Naive thymus-derived CD8-positive, alpha-beta T cell (primary cell): ENCODE results near the gene GLUL. TPM values are rescaled to one million over a fixed set of nuclear protein-coding genes. Genes with fewer than 3 reads are reported as not detected.
"Not testable (repeated sequence)": the region's sequence is repeated elsewhere in the genome, so short reads cannot be mapped to it uniquely, and the experiment has no call there.

ENCODE experiments used
- ATAC-seq, 2 donors: fragments of 150-1000 bp; cut with Tn5 transposase in 1 of 2; sonication (Bioruptor Pico), chemical (Tn5 transposase) in 1 of 2; 1 replicate in 1 of 2; 2 replicates in 1 of 2; pipeline ENCODE4 v1.10.0; 2021; ENCODE audit warnings: mild to moderate bottlenecking in 2 of 2, moderate library complexity in 2 of 2
- POLR2A ChIA-PET: fragments of 350-600 bp; sonication (Branson Sonifier 250); formaldehyde crosslinking; loops from one replicate; lab custom pipeline; 2021; ENCODE audit warnings: antibody characterized with exemption; lab: Charles Lee
- DNase-seq, 10 donors: peaks; one replicate each; pipeline versions ENCODE4 v3.0.0 to v3.0.0-alpha.2; 2020 to 2022
- H3K27ac Mint-ChIP-seq, 10 donors: one replicate each; pipeline ENCODE4 v1.8.0; 2020 to 2022; ENCODE audit warnings: mild to moderate bottlenecking in 10 of 10, mixed read lengths in 10 of 10, moderate library complexity in 4 of 10, inconsistent platforms in 1 of 10
- H3K27me3 Mint-ChIP-seq, 5 donors: one replicate each; pipeline ENCODE4 v1.8.0; 2021 to 2022; ENCODE audit warnings: mixed read lengths in 5 of 5
- H3K36me3 Mint-ChIP-seq, 3 donors: one replicate each; pipeline ENCODE4 v1.8.0; 2020 to 2022; ENCODE audit warnings: mixed read lengths in 3 of 3, mild to moderate bottlenecking in 2 of 3, inconsistent platforms in 1 of 3
- H3K4me1 Mint-ChIP-seq, 4 donors: one replicate each; pipeline ENCODE4 v1.8.0; 2021 to 2022; ENCODE audit warnings: mixed read lengths in 4 of 4
- H3K4me3 Mint-ChIP-seq, 10 donors: one replicate each; pipeline ENCODE4 v1.8.0; 2020 to 2022; ENCODE audit warnings: mild to moderate bottlenecking in 10 of 10, mixed read lengths in 10 of 10, moderate library complexity in 6 of 10, inconsistent platforms in 1 of 10
- H3K9me3 Mint-ChIP-seq, 9 donors: one replicate each; pipeline ENCODE4 v1.8.0; 2020 to 2022; ENCODE audit warnings: mixed read lengths in 9 of 9, mild to moderate bottlenecking in 3 of 9, inconsistent platforms in 1 of 9, moderate library complexity in 1 of 9
- polyA plus RNA-seq, 3 donors: library from polyadenylated mRNA; unstranded; fragments of 300-500 nt; fragmentation: Illumina TruSeq; gene quantifications; one replicate each; pipeline ENCODE4 v1.2.3, GENCODE V29; 2021
- total RNA-seq, 8 experiments: library from RNA in 2 of 8; stranded (reverse) in 2 of 8; gene quantifications; one replicate each; pipeline ENCODE4 v1.2.3 and lab custom pipeline; 2021 to 2026

GLUL gene
- total and polyA plus RNA-seq, 5 experiments from 2014 or later: 4.8 to 38.1 (median 10.2) TPM

DNA sequence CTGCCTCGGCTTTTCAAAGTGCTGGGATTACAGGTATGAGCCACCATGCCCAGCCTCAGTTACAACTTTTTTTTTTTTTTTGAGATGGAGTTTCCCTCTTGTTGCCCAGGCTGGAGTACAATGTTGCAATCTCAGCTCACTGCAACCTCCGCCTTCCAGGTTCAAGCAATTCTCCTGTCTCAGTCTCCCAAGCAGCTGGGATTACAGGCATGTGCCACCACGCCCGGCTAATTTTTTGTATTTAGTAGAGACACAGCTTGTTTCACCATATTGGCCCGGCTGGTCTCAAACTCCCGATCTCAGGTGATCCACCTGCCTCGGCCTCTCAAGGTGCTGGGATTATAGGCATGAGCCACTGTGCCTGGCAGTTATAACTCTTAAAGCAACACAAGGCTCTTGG lies 11.8 kb downstream of the GLUL start:
- H3K27ac Mint-ChIP-seq: peak overlapping the region in 1 of 10 donors; percentile 55
- H3K9me3 Mint-ChIP-seq, H3K27me3 Mint-ChIP-seq, H3K36me3 Mint-ChIP-seq, H3K4me3 Mint-ChIP-seq, ATAC-seq, H3K4me1 Mint-ChIP-seq, DNase-seq, POLR2A ChIA-PET: not testable (repeated sequence)

DNA sequence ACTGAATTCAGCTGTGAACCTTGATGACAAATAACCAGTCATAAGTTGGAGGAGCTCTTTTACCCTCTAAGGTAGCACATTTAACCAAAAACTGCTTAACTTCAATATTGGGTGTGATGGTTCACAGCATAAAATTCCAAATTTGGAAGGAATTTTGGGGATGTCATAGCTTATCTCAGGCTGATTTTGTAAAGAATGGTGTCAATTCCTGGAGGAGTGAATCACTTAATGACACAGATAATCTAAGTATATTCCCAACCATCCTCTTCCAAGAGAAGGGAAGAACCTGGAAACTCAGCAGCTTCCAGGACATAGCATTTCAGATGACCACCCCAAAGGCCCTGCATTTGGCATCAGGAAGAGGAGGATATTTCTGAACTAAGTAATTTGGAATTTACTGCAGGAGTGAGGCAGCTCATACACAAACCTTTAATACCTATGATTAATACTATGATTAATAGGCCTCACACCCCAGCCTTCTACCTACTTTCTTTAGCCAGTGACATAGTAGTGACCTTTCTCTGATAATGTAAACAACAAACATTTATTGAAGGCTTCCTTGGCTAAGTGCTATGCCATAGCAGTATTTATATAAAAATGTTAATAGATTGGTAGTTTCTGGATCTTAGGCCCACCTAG lies 14.5 kb downstream of the GLUL start:
- ATAC-seq (no peak), DNase-seq (no peak)
- Mint-ChIP-seq H3K27ac (no peak overlapping the region), H3K4me1 (no peaks in the 10 kb centered on the region), H3K9me3 (no peaks in the 10 kb centered on the region), H3K36me3 (no peaks in the 10 kb centered on the region), H3K4me3 (no peak overlapping the region), H3K27me3 (no peaks in the 10 kb centered on the region)
- POLR2A ChIA-PET: no interaction called here

DNA sequence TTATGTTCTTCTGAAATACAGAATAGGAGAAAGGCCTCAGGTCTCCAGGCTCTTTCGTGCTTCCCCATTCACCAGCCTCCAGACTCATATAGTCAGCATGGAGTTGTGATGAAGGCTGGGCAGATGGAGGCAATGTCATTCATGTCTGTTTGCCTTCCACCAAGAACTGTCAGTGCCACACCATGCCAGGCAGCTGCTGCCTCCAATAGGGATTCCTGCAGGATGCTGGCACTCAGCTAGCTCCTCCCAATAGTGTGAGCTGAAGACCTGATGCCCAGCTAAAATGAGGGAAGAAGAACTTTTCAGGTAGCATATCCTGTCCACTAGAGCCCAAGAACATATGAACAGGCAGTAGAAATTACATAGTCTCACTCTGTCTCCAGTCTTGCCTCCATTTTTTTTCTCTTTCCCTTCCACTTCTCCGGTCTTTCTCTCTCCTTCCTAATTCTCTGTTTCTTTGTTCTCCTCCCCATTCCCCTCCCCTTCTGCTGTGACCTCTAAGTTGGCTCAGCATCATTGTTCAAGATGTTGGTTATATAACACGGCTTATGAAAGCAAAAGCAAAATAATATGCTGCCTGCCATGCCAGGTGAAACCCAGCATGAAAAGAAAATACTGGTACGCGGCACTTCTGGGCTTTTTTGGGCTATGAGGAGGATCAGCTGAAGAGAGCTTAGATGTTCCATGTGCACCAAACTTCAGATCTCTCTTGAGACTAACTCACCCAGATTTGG lies 17.3 kb downstream of the GLUL start:
- Mint-ChIP-seq H3K27ac (no peak overlapping the region), H3K36me3 (no peaks in the 10 kb centered on the region), H3K9me3 (no peaks in the 10 kb centered on the region), H3K27me3 (no peaks in the 10 kb centered on the region), H3K4me3 (no peak overlapping the region), H3K4me1 (no peaks in the 10 kb centered on the region)
- POLR2A ChIA-PET: no interaction called here
- DNase-seq: no peak
- no peak for ATAC-seq

DNA sequence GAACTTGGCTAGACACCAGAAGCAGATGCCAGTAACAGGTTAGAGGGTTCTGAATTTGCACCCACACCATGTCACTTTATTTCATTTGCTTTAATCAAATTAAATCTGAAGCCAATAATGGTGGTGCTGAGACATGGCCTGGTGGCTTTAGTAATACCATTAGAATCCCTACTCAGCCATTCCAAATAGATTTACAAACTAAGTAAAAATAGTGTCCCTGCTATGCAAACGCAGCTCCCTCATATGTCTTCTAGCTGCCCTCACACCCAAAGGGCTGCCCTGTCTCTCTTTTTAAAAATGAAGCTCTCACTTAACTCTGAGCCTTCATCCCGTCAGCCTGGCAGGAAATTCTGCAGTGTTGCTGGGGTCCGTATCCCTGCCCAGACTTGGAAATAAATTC lies 21.1 kb downstream of the GLUL start:
- H3K27me3 Mint-ChIP-seq: peaks cover 0 to 5% (median 4%) of the 10 kb centered on the region in 5 donors

DNA sequence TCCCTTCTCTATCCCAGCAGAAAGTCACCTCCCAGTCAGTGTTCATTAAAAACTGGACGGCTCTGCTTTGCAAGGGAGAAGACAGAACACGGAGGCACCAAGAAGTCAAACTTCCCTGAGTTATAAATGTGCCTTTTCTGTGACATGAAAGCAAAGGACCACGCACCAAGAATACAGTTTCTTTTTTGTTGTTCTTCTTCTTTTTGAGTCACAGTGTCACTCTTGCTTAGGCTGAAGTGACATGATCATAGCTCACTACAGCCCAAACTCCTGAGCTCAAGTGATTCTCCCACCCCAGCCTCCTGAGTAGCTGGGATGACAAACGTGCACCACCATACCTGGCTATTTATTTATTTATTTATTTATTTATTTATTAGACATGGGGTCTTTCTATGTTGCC lies 22.7 kb downstream of the GLUL start:
- POLR2A ChIA-PET: no interaction called here
- Mint-ChIP-seq H3K4me1 (peaks cover 0 to 3% (median 0%) of the 10 kb centered on the region in 4 donors), H3K27me3 (peaks cover 0 to 7% (median 4%) of the 10 kb centered on the region in 5 donors), H3K27ac (no peak overlapping the region), H3K4me3 (no peak overlapping the region), H3K9me3 (peaks cover 0 to 2% (median 0%) of the 10 kb centered on the region in 9 donors), H3K36me3 (no peaks in the 10 kb centered on the region)
- ATAC-seq (no peak), DNase-seq (no peak)

More for the DNA sequence above, 21.1 kb downstream of the GLUL start:
- H3K27ac Mint-ChIP-seq: no peak overlapping the region
- ATAC-seq: no peak
- H3K4me1 Mint-ChIP-seq: peaks cover 0 to 3% (median 0%) of the 10 kb centered on the region in 4 donors
- H3K9me3 Mint-ChIP-seq: peaks cover 0 to 2% (median 0%) of the 10 kb centered on the region in 9 donors
- DNase-seq: no peak
- no peaks in the 10 kb centered on the region for H3K36me3 Mint-ChIP-seq
- no peak overlapping the region for H3K4me3 Mint-ChIP-seq
- POLR2A ChIA-PET: no interaction called here

DNA sequence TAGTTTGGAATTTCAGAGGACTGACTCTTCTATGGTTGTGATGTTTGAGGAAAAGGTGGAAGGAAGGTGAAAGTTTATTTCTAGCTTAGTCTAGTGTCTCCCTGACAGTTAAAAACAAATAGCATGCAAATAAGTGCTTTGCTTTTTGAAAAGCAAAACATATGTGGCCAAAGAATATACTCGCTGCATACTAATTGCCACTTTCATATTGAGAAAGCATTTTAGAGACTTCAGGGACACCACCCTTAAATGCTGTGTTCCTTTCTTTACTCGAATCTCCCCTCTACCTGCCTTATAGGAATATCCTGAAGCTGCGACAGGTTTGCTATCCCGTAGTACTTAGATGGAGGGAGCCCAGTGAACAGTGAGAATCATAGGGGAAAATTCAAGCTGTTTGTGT lies 23.2 kb downstream of the GLUL start:
- Mint-ChIP-seq H3K4me1 (peaks cover 0 to 3% (median 0%) of the 10 kb centered on the region in 4 donors), H3K27ac (no peak overlapping the region), H3K27me3 (peaks cover 0 to 9% (median 5%) of the 10 kb centered on the region in 5 donors), H3K9me3 (peaks cover 0 to 2% (median 0%) of the 10 kb centered on the region in 9 donors), H3K4me3 (no peak overlapping the region), H3K36me3 (no peaks in the 10 kb centered on the region)
- ATAC-seq (no peak), DNase-seq (no peak)
- POLR2A ChIA-PET: no interaction called here

DNA sequence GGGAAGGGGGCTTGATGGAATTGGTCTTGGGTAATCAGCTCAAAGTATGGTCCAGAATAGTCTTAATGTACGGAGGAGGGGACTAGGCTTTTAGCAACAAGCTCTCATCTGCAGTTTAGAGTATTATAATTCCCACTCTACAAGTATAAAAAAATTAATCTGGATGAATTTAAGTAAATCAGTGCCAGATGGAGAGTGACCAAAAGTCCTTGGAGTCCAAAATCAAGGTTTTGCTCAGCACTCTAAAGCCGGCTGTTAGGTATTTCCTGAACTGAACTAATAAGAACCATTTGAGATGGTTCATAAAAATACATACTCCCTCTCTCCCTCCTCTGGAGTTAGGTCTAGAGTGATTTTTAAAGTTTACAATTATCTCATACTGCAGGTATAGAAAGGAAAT lies 23.7 kb downstream of the GLUL start:
- POLR2A ChIA-PET: no interaction called here
- DNase-seq (no peak), ATAC-seq (no peak)
- Mint-ChIP-seq H3K36me3 (no peaks in the 10 kb centered on the region), H3K27me3 (peaks cover 0 to 11% (median 5%) of the 10 kb centered on the region in 5 donors), H3K9me3 (peaks cover 0 to 2% (median 0%) of the 10 kb centered on the region in 9 donors), H3K4me3 (no peak overlapping the region), H3K4me1 (peaks cover 0 to 3% (median 0%) of the 10 kb centered on the region in 4 donors), H3K27ac (no peak overlapping the region)

DNA sequence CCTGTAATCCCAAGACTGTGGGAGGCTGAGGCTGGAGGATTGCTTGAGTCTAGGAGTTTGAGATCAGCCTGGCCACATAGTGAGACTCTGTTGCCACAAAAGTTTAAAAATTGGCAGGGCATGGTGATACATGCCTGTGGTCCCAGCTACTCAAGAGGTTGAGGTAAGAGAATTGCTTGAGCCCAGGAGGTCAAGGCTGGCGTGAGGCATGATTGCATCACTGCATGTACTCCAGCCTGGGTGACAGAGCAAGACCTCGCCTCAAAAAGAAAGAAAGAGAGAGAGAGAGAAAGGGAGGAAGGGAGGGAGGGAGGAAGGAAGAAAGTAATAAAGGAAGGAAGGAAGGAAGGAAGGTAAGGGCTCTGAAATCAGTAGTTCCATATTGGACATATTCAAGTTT lies 25.0 kb downstream of the GLUL start:
- POLR2A ChIA-PET: no interaction called here
- Mint-ChIP-seq H3K27ac (no peak overlapping the region), H3K27me3 (peaks cover 0 to 11% (median 5%) of the 10 kb centered on the region in 5 donors), H3K36me3 (no peaks in the 10 kb centered on the region), H3K9me3 (peaks cover 0 to 2% (median 0%) of the 10 kb centered on the region in 9 donors), H3K4me3 (no peak overlapping the region), H3K4me1 (peaks cover 0 to 3% (median 0%) of the 10 kb centered on the region in 4 donors)
- ATAC-seq: no peak
- no peak for DNase-seq

DNA sequence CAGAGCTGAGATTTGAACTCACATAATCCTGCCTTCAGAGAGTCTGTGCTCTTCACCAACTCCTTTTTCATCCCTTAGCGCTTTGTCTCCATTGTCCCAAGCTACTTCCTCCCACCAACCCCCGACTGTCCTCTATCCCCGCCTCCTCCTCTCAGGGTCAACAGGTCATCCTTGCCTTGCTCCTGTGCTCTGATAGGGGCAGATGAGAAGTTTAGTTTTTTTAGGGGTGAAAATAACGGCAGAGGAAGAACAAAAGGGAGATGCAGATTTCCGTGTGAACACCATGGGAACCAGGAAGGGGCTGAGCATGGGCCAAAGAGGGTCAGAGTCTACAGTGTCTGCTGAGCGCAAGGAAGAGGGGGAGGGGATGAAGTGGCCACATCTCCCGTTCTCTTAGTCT lies 31.9 kb downstream of the GLUL start:
- no peak for ATAC-seq
- H3K27ac Mint-ChIP-seq: no peak overlapping the region
- no peaks in the 10 kb centered on the region for H3K4me1 Mint-ChIP-seq
- H3K36me3 Mint-ChIP-seq: no peaks in the 10 kb centered on the region
- no peaks in the 10 kb centered on the region for H3K9me3 Mint-ChIP-seq
- peaks cover 0 to 6% (median 0%) of the 10 kb centered on the region in 5 donors for H3K27me3 Mint-ChIP-seq
- DNase-seq: no peak
- H3K4me3 Mint-ChIP-seq: no peak overlapping the region
- POLR2A ChIA-PET: no interaction called here

DNA sequence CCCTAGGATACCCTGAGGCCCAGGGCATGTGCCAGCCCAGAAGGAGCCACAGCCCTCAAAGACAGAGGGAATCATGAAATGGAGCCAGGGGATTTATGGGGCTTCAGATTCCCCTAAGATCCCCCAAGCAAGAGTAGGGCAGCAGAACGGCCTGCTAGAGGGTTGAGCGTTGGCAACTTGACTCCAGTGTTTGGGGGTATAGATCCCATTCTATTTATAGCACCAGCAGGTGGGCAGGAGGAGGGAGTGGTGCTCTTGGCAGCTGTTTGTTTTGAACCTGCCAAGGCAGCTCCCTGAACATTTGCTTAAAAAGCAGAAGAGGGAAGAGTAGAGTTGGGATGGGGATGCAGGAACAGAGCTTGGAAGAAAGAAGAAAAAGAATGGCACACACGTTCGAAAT lies 33.7 kb downstream of the GLUL start:
- ATAC-seq: no peak
- H3K27me3 Mint-ChIP-seq: peaks cover 0 to 3% (median 0%) of the 10 kb centered on the region in 5 donors
- H3K27ac Mint-ChIP-seq: peak overlapping the region in 3 of 10 donors; percentile 18 to 57 (median 56)

DNA sequence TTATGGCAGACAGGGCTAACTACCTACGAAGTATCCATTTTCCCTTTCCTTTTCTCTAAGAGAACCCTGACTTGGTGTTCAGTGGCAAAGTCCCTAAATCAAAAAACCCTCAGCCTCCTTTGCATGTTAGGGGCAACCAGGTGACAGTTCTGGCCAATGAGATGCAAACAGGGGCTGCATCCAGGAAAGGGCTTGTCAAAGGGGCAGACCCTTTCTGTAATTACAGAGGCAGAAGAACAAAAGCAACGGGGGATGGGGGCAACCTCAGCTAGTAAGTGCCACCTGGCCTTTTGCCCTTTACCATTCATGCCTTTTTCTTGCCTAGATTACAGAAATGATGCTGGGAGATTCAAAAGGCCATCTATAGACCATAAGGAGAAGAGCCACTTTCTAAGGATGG lies 34.4 kb downstream of the GLUL start:
- no peaks in the 10 kb centered on the region for H3K36me3 Mint-ChIP-seq
- no peak overlapping the region for H3K27ac Mint-ChIP-seq
- POLR2A ChIA-PET: no interaction called here
- no peaks in the 10 kb centered on the region for H3K4me1 Mint-ChIP-seq
- H3K9me3 Mint-ChIP-seq: no peaks in the 10 kb centered on the region
- ATAC-seq (no peak), DNase-seq (no peak)
- no peak overlapping the region for H3K4me3 Mint-ChIP-seq
- peaks cover 0 to 3% (median 0%) of the 10 kb centered on the region in 5 donors for H3K27me3 Mint-ChIP-seq

More for the DNA sequence above, 33.7 kb downstream of the GLUL start:
- H3K4me3 Mint-ChIP-seq: no peak overlapping the region
- no peaks in the 10 kb centered on the region for H3K36me3 Mint-ChIP-seq
- no peaks in the 10 kb centered on the region for H3K9me3 Mint-ChIP-seq
- no peak for DNase-seq
- POLR2A ChIA-PET: no interaction called here
- no peaks in the 10 kb centered on the region for H3K4me1 Mint-ChIP-seq

DNA sequence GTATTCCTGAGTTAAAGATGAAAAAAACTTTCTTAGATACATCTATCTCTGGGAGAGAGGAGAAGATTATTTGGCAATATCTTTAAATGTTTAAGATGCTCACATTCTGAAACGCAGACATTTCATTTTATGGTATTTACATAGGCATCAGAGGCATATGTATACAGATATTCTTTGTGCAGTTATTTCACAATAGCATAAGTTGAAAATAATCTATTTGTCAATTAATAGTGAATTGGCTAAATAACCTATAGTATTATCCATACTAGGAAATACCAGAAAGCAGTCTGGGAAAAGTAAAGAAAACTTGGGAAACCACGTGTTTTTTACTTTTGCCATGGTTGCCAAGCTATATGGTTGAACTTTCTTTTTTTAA lies 35.9 kb downstream of the GLUL start:
- no peak overlapping the region for H3K27ac Mint-ChIP-seq
- no peak for ATAC-seq
- peaks cover 0 to 3% (median 0%) of the 10 kb centered on the region in 5 donors for H3K27me3 Mint-ChIP-seq
- no peak for DNase-seq
- POLR2A ChIA-PET: no interaction called here
- H3K36me3 Mint-ChIP-seq: no peaks in the 10 kb centered on the region
- H3K4me1 Mint-ChIP-seq: no peaks in the 10 kb centered on the region
- no peak overlapping the region for H3K4me3 Mint-ChIP-seq
- no peaks in the 10 kb centered on the region for H3K9me3 Mint-ChIP-seq

DNA sequence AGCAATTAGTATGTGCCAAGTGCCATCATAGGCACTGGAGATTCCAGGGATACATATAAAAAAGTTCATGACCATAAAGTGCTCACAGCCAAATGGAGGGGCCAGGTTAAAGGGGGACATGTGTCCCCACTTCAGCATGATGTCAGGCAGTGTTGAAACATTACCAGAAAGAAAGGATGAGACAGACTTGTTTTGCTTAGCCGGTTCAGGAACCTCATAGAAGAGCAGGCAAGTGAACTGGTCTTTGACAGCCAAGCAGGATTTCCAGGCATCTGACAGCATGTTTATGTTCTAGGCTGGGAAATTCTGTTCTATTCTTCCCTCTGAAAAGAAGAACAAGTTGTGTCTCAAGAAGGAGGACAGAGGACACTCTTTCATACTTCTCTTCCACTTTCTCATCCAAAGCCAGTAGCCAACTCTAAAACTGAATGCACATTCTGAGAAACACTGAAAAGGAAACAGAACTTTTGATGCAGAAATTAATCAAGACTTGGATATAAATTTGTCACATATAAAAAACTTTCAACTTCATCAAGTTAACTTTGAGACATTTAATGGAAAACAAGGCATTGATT lies 39.7 kb downstream of the GLUL start:
- Mint-ChIP-seq H3K9me3 (no peaks in the 10 kb centered on the region), H3K4me3 (no peak overlapping the region), H3K27me3 (peaks cover 0 to 4% (median 0%) of the 10 kb centered on the region in 5 donors), H3K4me1 (no peaks in the 10 kb centered on the region), H3K27ac (no peak overlapping the region), H3K36me3 (no peaks in the 10 kb centered on the region)
- POLR2A ChIA-PET: no interaction called here
- ATAC-seq: no peak
- no peak for DNase-seq
